Esophagus muscularis mucosa (tissue), 3 donors: ENCODE results near the gene DYNC2I2.

Source experiments
- CTCF ChIP-seq, 3 experiments: fragments of 200-600 bp in 2 of 3; fragments of 450-650 bp in 1 of 3; sonication (generic) in 2 of 3; IDR thresholded peaks; one replicate each; pipeline ENCODE4 v1.5.1; 2017 to 2019; ENCODE audit warnings: antibody characterized with exemption in 3 of 3, mild to moderate bottlenecking in 2 of 3, moderate library complexity in 1 of 3
- POLR2A ChIP-seq: fragments of 450-650 bp; IDR thresholded peaks from one replicate; pipeline ENCODE4 v1.6.1; 2017; ENCODE audit warnings: antibody characterized with exemption, moderate library complexity, mild to moderate bottlenecking, low read depth
- POLR2AphosphoS5 ChIP-seq, 2 donors: sonication (generic); formaldehyde crosslinking; IDR thresholded peaks; one replicate each; pipeline ENCODE4 v1.6.1; 2017; ENCODE audit warnings: antibody characterized with exemption in 2 of 2

- TF ChIP-seq POLR2AphosphoS5 (IDR thresholded peaks at IDR 0.05) (peak in 1 of 2 donors; percentile 33), CTCF (IDR thresholded peaks at IDR 0.05) (no peak), POLR2A (no peak)
Observed at GRCh38 chr9:128628471-128629048, 28.1 kb downstream of the DYNC2I2 start.
